COR-L47 (cell line): Measurements from ENCODE around the gene TDRD7.
"Not testable (repeated sequence)": the region's sequence is repeated elsewhere in the genome, so short reads cannot be mapped to it uniquely, and the experiment has no call there.

Experiments used
- DNase-seq: peaks from one replicate; lab custom pipeline; 2025; lab: John Stamatoyannopoulos, UW

TDRD7 gene

GRCh38 chr9:97474372-97474925 is 62.6 kb downstream of the TDRD7 start:
- DNase-seq: no peak

GRCh38 chr9:97475059-97475458 is 63.2 kb downstream of the TDRD7 start:
- DNase-seq: no peak

GRCh38 chr9:97478301-97478981 is 66.5 kb downstream of the TDRD7 start:
- no peak for DNase-seq

- no peak for DNase-seq
Observed at GRCh38 chr9:97479496-97480159, 67.7 kb downstream of the TDRD7 start.

- no peak for DNase-seq
Observed at GRCh38 chr9:97480174-97480573, 68.3 kb downstream of the TDRD7 start.

GRCh38 chr9:97480749-97481148 is 68.9 kb downstream of the TDRD7 start:
- no peak for DNase-seq

GRCh38 chr9:97484134-97484533 is 72.2 kb downstream of the TDRD7 start:
- DNase-seq: no peak

DNA sequence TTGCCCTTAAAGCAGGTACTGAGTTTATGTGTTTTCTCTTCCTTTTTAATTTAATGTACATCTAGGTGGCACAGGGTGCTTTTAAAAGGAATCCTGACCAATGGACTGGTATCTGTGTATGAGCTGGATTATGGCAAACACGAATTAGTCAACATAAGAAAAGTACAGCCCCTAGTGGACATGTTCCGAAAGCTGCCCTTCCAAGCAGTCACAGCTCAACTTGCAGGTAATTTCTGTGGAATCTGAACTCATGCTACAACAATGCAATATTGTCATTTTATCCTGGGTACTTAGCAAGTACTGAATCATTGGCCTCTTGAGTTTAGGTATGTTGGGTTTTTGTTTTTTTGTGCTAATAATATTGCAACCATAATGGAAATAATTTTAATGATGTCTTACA is 75.2 kb downstream of the TDRD7 start:
- DNase-seq: no peak

DNA sequence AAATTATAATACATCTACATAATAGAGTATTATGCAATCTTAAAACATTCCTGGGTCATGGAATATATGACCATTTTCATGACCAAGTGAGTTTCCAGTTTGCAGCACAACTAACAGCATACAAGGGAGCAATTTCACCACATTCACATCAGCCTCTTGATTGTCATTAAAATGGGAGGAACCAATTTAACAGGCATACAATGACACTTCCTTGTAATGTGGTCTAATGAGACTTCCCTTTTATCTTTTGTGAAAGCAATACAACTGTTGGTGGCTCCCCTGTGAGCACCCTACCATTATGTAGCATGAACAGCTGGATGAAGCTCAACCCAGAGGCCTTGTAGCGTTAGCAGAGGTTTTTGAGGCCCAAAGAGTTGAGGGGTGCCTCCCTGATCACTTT is 76.0 kb downstream of the TDRD7 start:
- no peak for DNase-seq

DNA sequence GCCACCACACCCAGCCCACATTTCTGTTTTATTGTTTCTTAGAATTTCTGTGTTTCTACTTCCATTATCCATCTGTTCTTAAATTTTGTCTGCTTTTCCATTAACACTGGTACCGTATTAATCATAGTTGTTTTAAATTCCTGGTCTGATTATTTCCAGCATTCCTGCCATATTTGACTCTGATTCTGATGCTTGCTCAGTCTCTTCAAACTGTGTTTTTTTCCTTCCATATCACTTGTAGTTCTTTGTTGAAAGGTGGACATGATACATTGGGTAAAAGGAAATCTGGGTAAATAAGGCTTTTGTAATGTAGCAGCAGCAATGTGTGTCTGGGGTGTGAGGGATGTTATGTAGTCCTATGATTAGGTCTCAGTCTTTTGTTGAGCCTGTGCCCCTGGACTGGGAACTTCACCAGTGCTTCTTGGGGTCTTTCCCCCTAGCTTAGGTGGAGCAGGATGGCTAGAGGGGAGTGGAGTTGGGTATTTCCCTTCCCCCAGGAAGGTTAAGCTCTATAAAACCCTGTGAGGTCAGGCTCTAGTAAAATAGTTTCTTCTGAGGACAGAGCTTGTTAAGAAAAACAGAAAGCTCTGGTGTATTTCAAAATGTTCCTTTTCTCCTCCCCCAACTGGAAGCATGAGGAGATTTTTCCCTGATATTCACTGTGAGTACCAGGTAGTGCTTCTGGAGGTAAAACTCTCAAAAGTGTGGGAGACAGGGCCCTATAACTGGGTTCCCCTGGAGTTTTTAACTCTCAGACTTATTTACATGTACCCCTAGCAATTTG is 79.5 kb downstream of the TDRD7 start:
- no peak for DNase-seq

DNA sequence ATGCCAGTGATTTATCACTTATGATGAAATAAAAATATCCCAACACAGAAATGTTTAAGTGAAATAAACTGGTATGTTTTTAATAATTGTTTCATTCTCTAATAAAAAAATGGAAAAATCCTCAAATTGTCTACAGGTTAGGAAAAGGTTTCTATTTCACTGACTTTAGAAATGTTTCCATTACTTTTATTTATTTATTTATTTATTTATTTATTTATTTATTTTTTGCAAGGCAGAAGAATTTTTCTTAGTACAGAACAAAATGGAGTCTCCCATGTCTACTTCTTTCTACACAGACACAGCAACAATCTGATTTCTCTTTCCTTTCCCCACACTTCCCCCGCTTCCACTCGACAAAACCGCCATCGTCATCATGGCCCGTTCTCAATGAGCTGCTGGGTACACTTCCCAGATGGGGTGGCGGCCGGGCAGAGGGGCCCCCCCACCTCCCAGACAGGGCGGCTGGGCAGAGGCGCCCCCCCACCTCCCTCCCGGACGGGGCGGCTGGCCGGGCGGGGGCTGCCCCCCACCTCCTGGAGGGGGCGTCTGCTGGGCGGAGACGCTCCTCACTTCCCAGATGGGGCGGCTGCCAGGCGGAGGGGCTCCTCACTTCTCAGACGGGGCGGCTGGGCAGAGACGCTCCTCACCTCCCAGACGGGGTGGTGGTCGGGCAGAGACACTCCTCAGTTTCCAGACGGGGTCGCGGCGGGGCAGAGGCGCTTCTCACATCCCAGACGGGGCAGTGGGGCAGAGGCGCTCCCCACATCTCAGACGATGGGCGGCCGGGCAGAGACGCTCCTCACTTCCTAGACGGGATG is 85.9 kb downstream of the TDRD7 start:
- not testable (repeated sequence) for DNase-seq

DNA sequence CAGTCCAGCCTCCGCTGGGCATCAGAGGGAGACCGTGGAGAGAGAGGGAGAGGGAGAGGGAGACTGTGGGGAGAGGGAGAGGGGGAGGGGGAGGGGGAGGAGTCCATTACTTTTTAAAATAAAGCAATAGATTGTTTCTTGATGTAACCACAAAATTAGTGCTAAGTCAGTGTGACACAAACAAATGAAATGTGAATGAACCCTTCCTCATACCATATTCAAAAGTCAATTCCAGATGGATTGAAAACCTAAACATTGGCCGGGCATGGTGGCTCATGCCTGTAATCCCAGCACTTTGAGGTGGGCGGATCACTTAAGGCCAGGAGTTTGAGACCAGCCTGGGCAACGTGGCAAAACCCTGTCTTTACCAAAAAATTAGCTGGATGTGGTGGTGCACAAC is 87.0 kb downstream of the TDRD7 start:
- not testable (repeated sequence) for DNase-seq

DNA sequence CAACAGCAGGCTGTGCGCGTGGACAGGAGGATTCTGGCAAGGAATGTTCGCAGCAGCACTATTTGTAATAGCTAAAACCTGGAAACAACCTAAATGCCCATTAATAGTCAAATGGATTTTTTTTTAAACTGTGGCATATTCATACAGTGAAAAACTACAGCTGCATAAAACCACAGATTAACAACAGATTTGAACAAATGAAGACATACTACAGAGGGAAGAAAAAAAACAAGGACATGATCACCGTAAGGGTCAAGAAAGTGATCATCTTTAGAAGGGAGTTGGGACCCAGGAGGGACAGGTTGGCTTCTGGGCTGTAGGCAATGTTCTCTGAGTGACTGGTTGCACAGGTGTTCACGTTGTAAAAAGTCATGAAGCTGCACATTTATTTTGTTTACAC is 88.4 kb downstream of the TDRD7 start:
- no peak for DNase-seq

DNA sequence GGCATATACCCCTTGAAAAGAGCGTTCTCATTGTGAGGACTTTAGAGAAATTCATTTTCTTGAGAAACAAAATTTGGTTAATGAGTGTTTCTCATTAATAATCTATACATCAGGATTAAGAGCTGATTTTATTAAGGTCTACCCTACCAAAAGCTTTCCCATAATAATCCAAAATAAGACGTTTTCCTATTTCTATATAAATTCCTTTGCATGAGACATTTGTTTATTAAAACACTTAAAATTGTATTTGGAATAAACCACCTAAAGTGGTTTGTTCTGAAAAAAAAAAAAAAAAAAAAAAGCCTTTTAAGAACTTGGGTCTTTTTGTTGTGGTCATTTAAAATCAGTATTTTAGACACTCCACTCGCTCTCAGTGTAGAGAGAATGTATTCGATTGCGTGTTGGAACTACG is 88.9 kb downstream of the TDRD7 start:
- DNase-seq: no peak

DNA sequence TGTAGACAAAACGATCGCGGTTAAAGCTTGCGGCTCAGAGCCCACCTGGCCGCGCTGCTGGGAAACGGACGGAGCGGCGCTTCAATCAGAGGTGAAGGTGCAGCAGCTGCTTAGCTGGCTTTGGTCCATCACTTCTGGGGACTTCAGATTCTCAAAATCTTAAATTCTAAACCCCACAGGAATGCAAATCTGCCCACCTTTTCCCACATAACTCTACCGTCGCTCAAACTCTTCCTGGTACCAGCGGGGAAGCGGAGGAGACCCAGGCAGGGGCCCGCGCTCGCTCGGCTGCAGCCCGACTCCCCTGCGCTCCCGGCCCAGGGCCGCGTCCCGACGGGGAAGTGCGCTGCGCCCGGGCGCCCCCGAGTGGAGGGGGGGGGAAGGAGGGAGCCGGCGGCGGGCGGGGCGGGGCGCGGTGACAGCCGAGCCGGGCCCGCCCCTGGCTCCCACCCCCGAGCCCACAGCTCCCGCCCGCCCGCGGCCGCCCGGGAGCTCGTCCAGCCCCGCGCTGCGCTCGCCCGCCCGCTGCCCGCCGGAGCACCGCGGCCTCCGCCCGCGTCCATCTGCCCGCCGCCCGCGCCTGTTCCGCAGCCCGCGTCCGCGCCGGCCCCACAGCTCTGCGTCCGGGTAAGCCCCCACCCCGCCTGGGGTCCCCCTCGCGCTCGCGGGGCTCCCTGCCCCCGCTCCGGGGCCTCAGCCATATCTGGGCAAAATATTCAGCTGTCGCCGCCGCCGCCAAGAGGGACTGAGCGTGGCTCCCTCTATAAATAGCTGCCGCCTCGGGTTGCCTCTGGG is 89.5 kb downstream of the TDRD7 start, which contains the start of gene TMOD1:
Gene TMOD1 (plus strand): TSS at position 490 of the 795 bp plus-strand sequence. CDS start 22,523 bp downstream, outside the sequence.
- peak; percentile 62 for DNase-seq

GRCh38 chr9:97501972-97502221 is 90.0 kb downstream of the TDRD7 start:
- no peak for DNase-seq

DNA sequence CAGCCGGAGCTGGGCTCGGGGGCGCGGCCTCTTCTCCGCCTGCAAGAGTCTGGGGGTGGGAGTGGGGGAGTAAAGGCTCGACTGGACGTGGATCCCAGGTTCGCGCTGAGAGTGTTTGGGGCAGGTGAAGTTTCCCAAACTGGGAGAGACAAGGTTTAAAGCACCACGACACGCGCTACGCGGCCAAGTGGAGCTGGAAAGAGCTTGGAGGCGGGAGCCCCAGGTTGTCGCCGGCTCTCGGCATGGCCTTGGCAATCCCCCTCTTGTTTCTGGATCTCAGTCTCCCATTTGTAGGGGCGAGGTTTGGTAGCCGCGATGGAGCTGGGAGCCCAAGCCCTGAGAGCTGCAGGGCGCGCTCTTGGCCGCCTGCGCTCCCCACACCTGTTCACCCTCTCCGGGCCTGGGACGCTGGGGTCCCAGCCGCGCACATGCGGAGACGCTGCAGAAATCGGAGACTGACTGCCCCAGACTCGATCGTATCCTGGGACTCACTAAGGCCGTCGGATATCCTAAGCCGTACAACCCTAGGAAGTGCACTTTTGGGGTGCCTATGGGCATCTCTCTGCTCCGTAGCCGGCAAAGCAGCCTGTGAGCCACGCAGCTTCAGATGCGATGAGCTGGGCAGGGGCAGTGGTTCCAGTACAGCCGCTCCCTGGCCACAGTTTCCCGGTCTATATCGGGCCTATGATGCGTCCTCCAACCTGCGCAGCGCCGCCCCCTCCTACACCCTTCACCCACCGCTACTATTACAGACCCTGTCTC is 90.5 kb downstream of the TDRD7 start:
- DNase-seq: no peak

- no peak for DNase-seq
Observed at GRCh38 chr9:97502984-97503861, 91.3 kb downstream of the TDRD7 start.

- DNase-seq: no peak
Observed at GRCh38 chr9:97503862-97504210, 91.9 kb downstream of the TDRD7 start.
